Type B pancreatic cell (in vitro differentiated cells): ENCODE data around the gene SHF. TPM values are rescaled to one million over a fixed set of nuclear protein-coding genes. Genes with fewer than 3 reads are reported as not detected.

Experiments
- DNase-seq: peaks from one replicate; pipeline ENCODE4 v3.0.0; 2021; ENCODE audit warnings: mixed read lengths; ENCODE audit not compliant: unreplicated experiment; ENCODE audit errors: extremely low spot score
- H3K27ac Mint-ChIP-seq: 2 replicates; pipeline ENCODE4 v1.8.0; 2021; ENCODE audit warnings: mild to moderate bottlenecking, mixed read lengths
- H3K27me3 Mint-ChIP-seq: 2 replicates; pipeline ENCODE4 v1.8.0; 2021; ENCODE audit warnings: mixed read lengths
- H3K36me3 Mint-ChIP-seq: 2 replicates; pipeline ENCODE4 v1.8.0; 2021; ENCODE audit warnings: mixed read lengths
- H3K4me1 Mint-ChIP-seq: one replicate; pipeline ENCODE4 v1.8.0; 2021; ENCODE audit warnings: mixed read lengths; ENCODE audit not compliant: unreplicated experiment
- H3K4me3 Mint-ChIP-seq: 2 replicates; pipeline ENCODE4 v1.8.0; 2021; ENCODE audit warnings: mild to moderate bottlenecking, mixed read lengths
- H3K9me3 Mint-ChIP-seq: 2 replicates; pipeline ENCODE4 v1.8.0; 2021; ENCODE audit warnings: mixed read lengths
- CTCF ChIP-seq: fragments of 200-600 bp; sonication (generic); conservative IDR thresholded peaks from 2 replicates; pipeline ENCODE4 v1.5.0; 2021; ENCODE audit warnings: antibody characterized with exemption, mild to moderate bottlenecking
- total RNA-seq: library from RNA; stranded (reverse); gene quantifications from 2 replicates; pipeline ENCODE4 v1.2.1, GENCODE V29; 2021; ENCODE audit warnings: low replicate concordance

The SHF gene
- total RNA-seq, 1 donor from 2014 or later, result 29.0 TPM

GRCh38 chr15:45122719-45123118 is 65.0 kb downstream of the SHF start:
- H3K4me1 Mint-ChIP-seq, result peaks cover 11% of the 10 kb centered on the region
- H3K27me3 Mint-ChIP-seq, result peaks cover 54% of the 10 kb centered on the region
- H3K27ac Mint-ChIP-seq, result no peak overlapping the region
- peaks cover 3% of the 10 kb centered on the region for H3K36me3 Mint-ChIP-seq
- no peak overlapping the region for H3K4me3 Mint-ChIP-seq
- no peak for TF ChIP-seq CTCF
- peaks cover 6% of the 10 kb centered on the region for H3K9me3 Mint-ChIP-seq
- no peak for DNase-seq

GRCh38 chr15:45121706-45122417 is 65.9 kb downstream of the SHF start:
- no peak for TF ChIP-seq CTCF
- no peak overlapping the region for H3K4me3 Mint-ChIP-seq
- no peak overlapping the region for H3K27ac Mint-ChIP-seq
- peaks cover 57% of the 10 kb centered on the region for H3K27me3 Mint-ChIP-seq
- peaks cover 3% of the 10 kb centered on the region for H3K36me3 Mint-ChIP-seq
- DNase-seq, result no peak
- peaks cover 6% of the 10 kb centered on the region for H3K9me3 Mint-ChIP-seq
- H3K4me1 Mint-ChIP-seq, result peaks cover 11% of the 10 kb centered on the region

GRCh38 chr15:45121020-45121419 is 66.7 kb downstream of the SHF start:
- peaks cover 3% of the 10 kb centered on the region for H3K36me3 Mint-ChIP-seq
- H3K27ac Mint-ChIP-seq, result no peak overlapping the region
- peaks cover 6% of the 10 kb centered on the region for H3K9me3 Mint-ChIP-seq
- H3K4me1 Mint-ChIP-seq, result peaks cover 11% of the 10 kb centered on the region
- H3K27me3 Mint-ChIP-seq, result peaks cover 55% of the 10 kb centered on the region
- no peak for TF ChIP-seq CTCF
- no peak overlapping the region for H3K4me3 Mint-ChIP-seq
- DNase-seq, result no peak

GRCh38 chr15:45120081-45120972 is 67.4 kb downstream of the SHF start:
- H3K9me3 Mint-ChIP-seq, result peaks cover 6% of the 10 kb centered on the region
- no peak for DNase-seq
- H3K4me3 Mint-ChIP-seq, result no peak overlapping the region
- no peak for TF ChIP-seq CTCF
- peaks cover 3% of the 10 kb centered on the region for H3K36me3 Mint-ChIP-seq
- no peak overlapping the region for H3K27ac Mint-ChIP-seq
- H3K27me3 Mint-ChIP-seq, result peaks cover 54% of the 10 kb centered on the region
- H3K4me1 Mint-ChIP-seq, result peaks cover 11% of the 10 kb centered on the region

- Mint-ChIP-seq H3K9me3 (peaks cover 6% of the 10 kb centered on the region), H3K27ac (no peak overlapping the region), H3K4me3 (no peak overlapping the region), H3K36me3 (peaks cover 3% of the 10 kb centered on the region), H3K27me3 (peaks cover 56% of the 10 kb centered on the region), H3K4me1 (peaks cover 11% of the 10 kb centered on the region)
- DNase-seq, result no peak
- TF ChIP-seq CTCF, result no peak
Observed at GRCh38 chr15:45118996-45119395, 68.8 kb downstream of the SHF start.
